Progenitor cell of endocrine pancreas (in vitro differentiated cells): Measurements from ENCODE around the gene HSPA12B. TPM values are rescaled to one million over a fixed set of nuclear protein-coding genes. Genes with fewer than 3 reads are reported as not detected.

ENCODE experiments used
- DNase-seq: peaks from one replicate; pipeline ENCODE4 v3.0.0; 2021; ENCODE audit warnings: low spot score; ENCODE audit not compliant: unreplicated experiment
- H3K27ac Mint-ChIP-seq: 2 replicates; pipeline ENCODE4 v1.8.0; 2021; ENCODE audit warnings: mild to moderate bottlenecking, moderate library complexity, mixed read lengths
- H3K27me3 Mint-ChIP-seq: 2 replicates; pipeline ENCODE4 v1.8.0; 2021; ENCODE audit warnings: mixed read lengths
- H3K36me3 Mint-ChIP-seq: 2 replicates; pipeline ENCODE4 v1.8.0; 2022; ENCODE audit warnings: mixed read lengths; ENCODE audit not compliant: insufficient read depth
- H3K4me1 Mint-ChIP-seq: 2 replicates; pipeline ENCODE4 v1.8.0; 2021; ENCODE audit warnings: low read depth, mixed read lengths
- H3K4me3 Mint-ChIP-seq: 2 replicates; pipeline ENCODE4 v1.8.0; 2021; ENCODE audit warnings: low read depth, mild to moderate bottlenecking, moderate library complexity, mixed read lengths
- H3K9me3 Mint-ChIP-seq: 2 replicates; pipeline ENCODE4 v1.8.0; 2021; ENCODE audit warnings: low read depth, mixed read lengths
- total RNA-seq: library from RNA; stranded (reverse); gene quantifications from 2 replicates; pipeline ENCODE4 v1.2.1, GENCODE V29; 2021
- TF ChIP-seq, protein P1 (sequence below): fragments of 200-600 bp; sonication (generic); IDR thresholded peaks from one replicate; pipeline ENCODE4 v1.5.0; 2021; ENCODE audit warnings: antibody characterized with exemption, mild to moderate bottlenecking; ENCODE audit not compliant: unreplicated experiment

HSPA12B gene
- total RNA-seq, 1 donor from 2014 or later = not detected

DNA sequence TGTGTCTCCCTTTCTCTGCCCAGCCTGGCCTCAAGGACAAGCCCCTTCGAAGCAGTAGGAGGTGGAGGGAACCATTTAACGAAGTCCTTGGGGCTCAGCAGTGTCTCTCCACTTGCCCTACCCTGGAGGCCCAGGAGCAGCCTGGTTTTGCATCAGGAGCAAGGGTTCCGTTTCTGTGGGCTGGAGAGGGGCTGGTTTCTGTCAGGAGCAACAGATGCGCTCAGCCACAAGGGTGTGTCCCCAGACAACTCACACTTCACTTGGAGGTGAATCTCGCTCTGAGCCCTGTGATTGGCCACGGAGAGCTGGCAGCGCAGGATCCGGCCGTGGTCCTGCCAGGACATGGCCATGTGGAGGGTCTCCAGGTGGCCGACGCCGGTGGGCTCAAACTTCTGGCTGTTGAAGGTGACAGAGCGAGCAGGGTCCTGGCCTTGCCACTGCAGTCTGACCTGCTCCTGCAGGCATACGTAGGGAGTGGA lies 27.0 kb upstream of the HSPA12B start:
- H3K4me1 Mint-ChIP-seq = peaks cover 2% of the 10 kb centered on the region
- DNase-seq = no peak
- no peaks in the 10 kb centered on the region for H3K9me3 Mint-ChIP-seq
- no peak overlapping the region for H3K27ac Mint-ChIP-seq
- peaks cover 7% of the 10 kb centered on the region for H3K27me3 Mint-ChIP-seq
- H3K4me3 Mint-ChIP-seq = no peak overlapping the region
- TF ChIP-seq, protein P1, sequence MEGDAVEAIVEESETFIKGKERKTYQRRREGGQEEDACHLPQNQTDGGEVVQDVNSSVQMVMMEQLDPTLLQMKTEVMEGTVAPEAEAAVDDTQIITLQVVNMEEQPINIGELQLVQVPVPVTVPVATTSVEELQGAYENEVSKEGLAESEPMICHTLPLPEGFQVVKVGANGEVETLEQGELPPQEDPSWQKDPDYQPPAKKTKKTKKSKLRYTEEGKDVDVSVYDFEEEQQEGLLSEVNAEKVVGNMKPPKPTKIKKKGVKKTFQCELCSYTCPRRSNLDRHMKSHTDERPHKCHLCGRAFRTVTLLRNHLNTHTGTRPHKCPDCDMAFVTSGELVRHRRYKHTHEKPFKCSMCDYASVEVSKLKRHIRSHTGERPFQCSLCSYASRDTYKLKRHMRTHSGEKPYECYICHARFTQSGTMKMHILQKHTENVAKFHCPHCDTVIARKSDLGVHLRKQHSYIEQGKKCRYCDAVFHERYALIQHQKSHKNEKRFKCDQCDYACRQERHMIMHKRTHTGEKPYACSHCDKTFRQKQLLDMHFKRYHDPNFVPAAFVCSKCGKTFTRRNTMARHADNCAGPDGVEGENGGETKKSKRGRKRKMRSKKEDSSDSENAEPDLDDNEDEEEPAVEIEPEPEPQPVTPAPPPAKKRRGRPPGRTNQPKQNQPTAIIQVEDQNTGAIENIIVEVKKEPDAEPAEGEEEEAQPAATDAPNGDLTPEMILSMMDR = no peak
- H3K36me3 Mint-ChIP-seq = no peaks in the 10 kb centered on the region

DNA sequence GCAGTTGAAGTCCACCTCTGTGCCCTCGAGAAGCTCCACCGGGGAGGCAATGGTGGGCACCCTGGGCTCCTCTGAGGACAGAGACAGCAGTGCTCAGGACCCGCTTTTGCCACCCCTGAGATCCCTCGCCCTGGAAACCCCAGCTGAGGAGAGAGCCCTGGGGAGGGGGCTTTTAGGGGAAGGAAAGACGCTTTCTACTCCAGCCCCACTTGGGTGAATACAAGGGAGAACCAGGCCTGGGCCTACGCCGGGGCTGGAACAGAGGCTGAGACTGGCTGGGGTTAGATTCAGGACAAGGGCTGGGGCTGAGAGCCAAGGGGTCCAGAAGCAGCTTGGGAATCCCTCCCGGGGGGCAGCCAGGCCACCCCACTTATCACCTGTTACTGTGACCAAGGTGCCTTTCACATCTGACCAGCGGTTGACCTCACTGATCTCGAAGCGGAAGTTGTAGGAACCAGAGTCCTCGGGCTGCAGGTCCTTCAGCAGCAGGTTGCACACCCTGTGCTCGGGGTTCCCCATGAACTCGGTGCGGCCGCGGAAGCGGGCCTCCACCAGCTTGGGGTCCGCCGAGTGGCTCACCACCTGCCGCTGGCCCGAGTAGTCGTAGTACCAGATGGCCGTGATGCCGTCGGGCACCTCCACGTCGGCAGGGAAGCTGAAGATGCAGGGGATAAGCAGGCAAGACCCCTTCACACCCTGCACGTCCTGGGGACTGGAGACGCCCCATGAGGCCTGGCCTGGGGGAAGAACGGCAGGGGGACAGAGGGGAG lies 26.3 kb upstream of the HSPA12B start:
- Mint-ChIP-seq H3K36me3 (no peaks in the 10 kb centered on the region), H3K4me3 (no peak overlapping the region), H3K4me1 (peaks cover 2% of the 10 kb centered on the region), H3K27ac (no peak overlapping the region), H3K9me3 (no peaks in the 10 kb centered on the region), H3K27me3 (peaks cover 8% of the 10 kb centered on the region)
- DNase-seq = no peak
- TF ChIP-seq, protein P1 = no peak

DNA sequence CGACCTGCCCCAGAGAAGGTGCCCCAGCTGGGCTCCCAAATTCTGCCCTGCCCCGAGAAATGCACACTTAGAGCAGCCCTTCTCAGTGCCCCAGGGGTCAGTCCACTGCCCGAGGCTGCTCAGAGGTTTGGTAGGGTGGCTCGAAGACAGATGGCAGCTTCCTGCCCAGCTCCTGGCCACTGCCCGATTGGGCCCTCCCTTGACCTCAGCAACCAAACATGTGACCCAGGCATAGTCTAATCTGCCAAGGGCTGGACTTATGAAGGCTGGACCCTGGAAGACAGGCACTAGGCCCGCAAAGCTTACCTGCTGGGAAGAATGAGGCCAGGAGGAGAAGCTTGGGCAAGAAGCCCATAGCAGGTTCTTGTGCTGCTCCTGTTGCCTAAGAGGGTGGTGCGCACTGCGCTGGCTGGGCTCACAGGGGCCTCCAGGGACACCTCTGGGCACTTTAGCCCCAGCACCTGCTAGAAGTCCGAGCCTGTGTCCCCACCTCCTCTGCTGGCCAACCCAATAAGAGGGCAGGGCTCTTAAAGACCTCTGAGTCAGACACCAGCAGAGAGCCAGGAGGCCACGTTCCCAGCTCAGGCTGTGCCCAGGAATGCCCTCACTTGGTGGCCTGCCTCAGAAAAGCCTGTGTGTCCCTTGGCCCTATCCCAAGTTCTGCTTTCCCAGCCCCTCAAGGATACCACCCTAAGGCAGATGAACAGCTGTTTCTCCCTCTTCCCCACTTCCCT lies 25.5 kb upstream of the HSPA12B start:
- Mint-ChIP-seq H3K27me3 (peaks cover 9% of the 10 kb centered on the region), H3K4me3 (no peak overlapping the region), H3K9me3 (no peaks in the 10 kb centered on the region), H3K27ac (no peak overlapping the region), H3K4me1 (peaks cover 2% of the 10 kb centered on the region), H3K36me3 (no peaks in the 10 kb centered on the region)
- DNase-seq = no peak
- TF ChIP-seq, protein P1 = no peak

DNA sequence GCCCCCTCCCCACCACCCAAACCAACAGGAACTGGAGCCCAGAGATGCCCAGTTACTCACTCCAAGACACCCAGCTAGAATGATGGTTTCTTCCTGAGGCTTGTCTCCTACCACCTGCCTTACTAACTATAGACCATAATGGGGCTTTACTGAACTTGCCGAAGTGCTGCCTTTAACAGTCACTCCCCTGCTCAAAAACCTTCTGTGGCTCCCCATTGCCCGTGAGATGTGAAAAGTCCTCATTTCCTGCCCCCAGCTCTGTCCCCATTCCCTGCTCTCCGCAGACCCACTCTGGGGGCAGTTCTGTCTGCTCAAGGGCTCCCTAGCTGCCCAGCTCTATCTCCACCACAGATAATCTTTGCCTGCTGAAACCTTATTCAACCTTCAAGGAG lies 25.0 kb upstream of the HSPA12B start:
- Mint-ChIP-seq H3K27me3 (peaks cover 8% of the 10 kb centered on the region), H3K9me3 (no peaks in the 10 kb centered on the region), H3K36me3 (no peaks in the 10 kb centered on the region), H3K4me1 (peaks cover 2% of the 10 kb centered on the region), H3K4me3 (no peak overlapping the region), H3K27ac (no peak overlapping the region)
- no peak for DNase-seq
- TF ChIP-seq, protein P1 = no peak

DNA sequence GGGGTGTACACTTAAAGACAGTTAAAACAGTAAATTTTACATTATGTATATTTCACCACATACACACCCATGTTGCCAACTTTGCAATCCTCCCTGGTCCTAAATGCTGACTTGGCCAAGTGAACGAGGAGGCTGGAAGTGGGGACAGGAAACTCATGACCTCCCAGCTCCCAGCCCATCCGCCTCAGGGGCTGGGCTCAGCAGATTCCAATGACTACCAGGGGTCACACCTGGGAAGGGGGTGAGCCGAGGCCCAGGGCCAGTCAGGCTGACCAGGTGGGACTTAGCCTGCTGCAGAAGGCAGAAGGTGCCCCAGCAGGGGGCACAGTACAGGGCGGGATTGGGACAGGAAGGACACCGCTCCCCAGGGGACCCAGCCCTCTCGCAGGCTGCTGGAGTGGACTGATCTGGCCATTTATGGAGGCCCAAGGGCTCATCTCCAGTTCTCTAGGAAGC lies 22.4 kb upstream of the HSPA12B start:
- peaks cover 8% of the 10 kb centered on the region for H3K27me3 Mint-ChIP-seq
- TF ChIP-seq, protein P1 = no peak
- no peak overlapping the region for H3K27ac Mint-ChIP-seq
- no peaks in the 10 kb centered on the region for H3K36me3 Mint-ChIP-seq
- H3K4me1 Mint-ChIP-seq = peaks cover 2% of the 10 kb centered on the region
- no peaks in the 10 kb centered on the region for H3K9me3 Mint-ChIP-seq
- H3K4me3 Mint-ChIP-seq = no peak overlapping the region
- DNase-seq = no peak
